Activated CD4-positive, alpha-beta T cell treated with anti-CD3 and anti-CD28 coated beads for 24 hours (primary cell): ENCODE measurements around the gene TMEM87A.

Experiments
- DNase-seq, 2 donors: peaks; one replicate each; pipeline ENCODE4 v3.0.0-alpha.2; 2020; ENCODE audit warnings: low read depth in 2 of 2

The TMEM87A gene

GRCh38 chr15:42207674-42208579 is 65.3 kb downstream of the TMEM87A start, which contains the start of gene VPS39:
TSS of gene VPS39 (minus strand) at chr15:42208304. CDS start at chr15:42208153, 151 bp downstream.
- DNase-seq = peak; percentile 72 to 76

DNA sequence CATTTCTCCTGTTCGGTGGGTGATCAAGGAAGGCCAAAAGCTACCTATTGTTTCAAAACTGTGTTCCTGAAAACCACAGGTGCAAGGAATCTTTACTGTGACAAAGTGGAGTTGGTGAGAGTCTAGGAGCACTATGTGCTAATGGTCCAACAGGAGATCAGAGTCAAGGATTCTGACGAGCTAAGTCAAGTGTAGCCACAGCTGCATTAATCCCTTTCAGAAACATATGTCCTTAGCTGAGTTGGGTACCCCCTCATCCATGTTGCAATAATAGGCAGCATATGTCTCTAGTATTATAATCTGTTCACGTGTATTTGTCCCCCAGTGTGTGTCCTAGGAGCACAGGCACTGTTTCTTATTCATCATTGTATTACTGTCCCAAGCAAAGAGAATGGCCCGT is 66.8 kb downstream of the TMEM87A start:
- no peak for DNase-seq

GRCh38 chr15:42203891-42204290 is 69.3 kb downstream of the TMEM87A start:
- no peak for DNase-seq

GRCh38 chr15:42202653-42203052 is 70.6 kb downstream of the TMEM87A start:
- DNase-seq = no peak

DNA sequence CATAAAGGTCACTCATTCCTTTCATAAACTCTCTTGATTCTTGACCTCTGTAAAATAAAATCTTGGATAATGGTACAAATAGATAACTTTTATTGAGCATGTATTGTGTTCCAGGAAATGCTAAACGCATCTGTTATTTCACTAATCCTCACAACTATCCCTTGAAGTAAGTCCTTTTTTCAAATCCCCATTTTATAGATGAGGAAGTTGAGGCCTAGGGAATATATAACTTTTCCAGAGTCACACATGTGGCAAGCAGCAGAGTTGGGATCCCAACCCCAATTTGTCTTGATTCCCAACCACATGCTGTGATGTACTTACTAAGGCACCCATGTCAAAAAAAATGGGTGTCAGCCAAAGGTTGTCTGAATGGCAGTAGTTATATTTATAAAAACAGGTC is 71.4 kb downstream of the TMEM87A start:
- no peak for DNase-seq

- no peak for DNase-seq
These were observed 74.1 kb downstream of the TMEM87A start for GRCh38 chr15:42199126-42199525.

GRCh38 chr15:42198516-42198915 is 74.7 kb downstream of the TMEM87A start:
- DNase-seq = no peak

DNA sequence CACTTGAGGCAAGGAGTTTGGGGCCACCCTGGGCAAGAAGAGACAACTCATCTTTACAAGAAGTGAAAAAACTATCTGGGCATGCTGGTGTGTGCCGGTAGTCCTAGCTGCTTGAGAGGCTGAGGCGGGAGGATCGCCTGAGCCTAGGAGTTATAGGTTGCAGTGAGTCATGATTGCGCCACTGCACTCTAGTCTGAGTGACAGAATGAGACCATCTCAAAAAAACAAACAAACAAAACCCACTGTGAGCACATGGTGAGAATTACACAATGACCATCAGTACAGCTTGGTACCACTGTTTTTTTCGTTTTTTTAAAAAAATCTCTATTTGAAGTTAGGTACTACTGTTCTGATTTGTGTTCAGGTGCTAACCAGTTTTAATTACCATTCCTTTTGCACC is 78.7 kb downstream of the TMEM87A start:
- no peak for DNase-seq

DNA sequence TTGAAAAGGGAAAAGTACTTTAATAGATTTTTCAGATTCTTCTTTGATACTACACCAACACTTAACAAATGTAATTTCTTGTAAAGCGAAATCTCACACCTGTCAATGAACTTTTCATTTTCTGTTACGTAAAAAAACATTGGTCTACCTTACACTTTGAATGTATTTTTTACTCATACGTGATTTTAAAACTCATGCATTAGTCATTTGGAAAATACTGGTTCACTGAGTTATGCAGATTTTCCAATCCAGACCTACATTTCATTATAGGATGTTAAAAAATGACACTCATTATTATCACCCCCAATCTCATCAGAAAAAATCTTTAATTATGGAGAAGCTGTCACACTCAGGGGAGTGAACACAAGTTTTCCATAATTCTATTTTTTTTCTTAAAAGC is 79.8 kb downstream of the TMEM87A start:
- no peak for DNase-seq

GRCh38 chr15:42191610-42192346 is 81.5 kb downstream of the TMEM87A start:
- DNase-seq = no peak

GRCh38 chr15:42190370-42190769 is 82.9 kb downstream of the TMEM87A start:
- no peak for DNase-seq

DNA sequence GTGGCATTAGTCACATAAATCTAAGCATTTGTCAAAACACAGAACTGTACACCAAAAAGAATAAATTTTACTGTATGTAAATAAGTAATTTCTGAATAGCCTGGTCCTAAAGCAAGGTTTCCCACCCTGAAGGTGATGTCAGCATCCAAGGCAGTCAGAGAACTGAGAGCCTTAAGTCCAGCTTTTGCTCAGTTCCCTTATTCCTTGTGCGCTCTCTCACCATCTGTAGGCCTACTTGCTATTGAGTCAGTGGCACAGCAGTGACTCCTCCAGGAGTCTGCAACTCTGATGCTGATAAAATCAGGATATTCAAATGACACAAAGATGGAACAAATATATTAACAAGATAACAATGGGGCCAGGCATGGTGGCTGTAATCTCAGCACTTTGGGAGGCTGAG is 87.4 kb downstream of the TMEM87A start:
- DNase-seq = no peak

GRCh38 chr15:42184736-42185135 is 88.5 kb downstream of the TMEM87A start:
- no peak for DNase-seq

- no peak for DNase-seq
These were observed 88.9 kb downstream of the TMEM87A start for GRCh38 chr15:42184296-42184695.

- no peak for DNase-seq
These were observed 90.3 kb downstream of the TMEM87A start for GRCh38 chr15:42182961-42183360.

DNA sequence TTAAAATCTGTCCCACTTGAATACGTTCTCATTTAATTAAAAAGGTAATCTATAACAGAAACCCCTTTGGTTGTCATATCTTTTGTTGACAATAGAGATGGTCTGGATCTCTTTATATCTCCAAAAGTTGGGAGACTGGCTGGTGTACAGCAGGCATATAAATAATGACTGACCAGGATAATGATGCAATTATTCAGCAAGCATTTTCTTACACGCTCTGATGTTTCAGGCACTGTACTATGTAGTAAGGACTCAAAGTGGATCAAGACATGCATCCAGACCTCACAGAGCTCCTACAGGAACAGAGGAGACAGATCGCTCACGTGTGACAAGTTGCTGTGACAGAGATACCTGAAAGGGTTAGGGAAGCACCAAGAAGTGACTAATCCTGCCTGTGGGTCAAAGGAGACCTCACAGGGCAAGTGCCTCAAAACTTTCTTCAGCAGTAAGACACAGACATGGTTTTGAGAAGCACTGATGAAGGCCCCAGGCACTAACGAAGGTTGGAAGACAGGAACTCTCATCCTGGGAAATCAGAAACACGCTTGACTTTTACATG is 90.8 kb downstream of the TMEM87A start:
- no peak for DNase-seq

GRCh38 chr15:42178056-42178455 is 95.2 kb downstream of the TMEM87A start:
- no peak for DNase-seq

- no peak for DNase-seq
These were observed 97.6 kb downstream of the TMEM87A start for GRCh38 chr15:42175671-42176070.

DNA sequence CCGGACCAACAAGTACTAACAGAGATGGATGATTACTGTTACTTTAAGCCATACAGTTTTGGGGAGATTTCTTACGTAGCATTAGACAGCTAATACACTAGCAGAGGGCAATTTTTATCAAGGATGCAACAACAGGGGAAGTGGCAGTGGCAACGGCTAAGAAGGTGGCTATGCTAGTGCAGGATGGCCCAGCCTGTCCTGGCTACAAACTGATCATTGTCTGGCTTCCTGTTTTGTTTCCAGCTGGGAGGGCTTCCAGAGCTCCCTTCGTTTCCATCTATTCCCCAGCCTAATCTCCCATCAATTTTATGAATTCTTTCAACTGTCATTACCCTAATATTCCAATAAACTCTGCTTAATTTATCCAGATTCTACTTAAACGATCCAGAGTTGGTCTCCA is 100.8 kb downstream of the TMEM87A start:
- DNase-seq = no peak

- DNase-seq = no peak
These were observed 101.4 kb downstream of the TMEM87A start for GRCh38 chr15:42171795-42172194.

GRCh38 chr15:42171122-42171521 is 102.1 kb downstream of the TMEM87A start:
- no peak for DNase-seq

- DNase-seq = no peak
These were observed 106.8 kb downstream of the TMEM87A start for GRCh38 chr15:42166225-42166940.
